A673 (cell line): Measurements from ENCODE around the gene OR1L8. TPM values are rescaled to one million over a fixed set of nuclear protein-coding genes. Genes with fewer than 3 reads are reported as not detected.

Experiments
- BruUV-seq: library from RNA; stranded (reverse); fragments of 400-500 nt; replicated peaks from 2 replicates; lab custom pipeline; 2021; lab: Mats Ljungman, UMichigan
- CTCF ChIA-PET: fragments of 300-600 bp; sonication (Branson Sonifier 250); formaldehyde crosslinking; loops from one replicate; lab custom pipeline; 2022; ENCODE audit warnings: antibody characterized with exemption; lab: Charles Lee
- POLR2A ChIA-PET: fragments of 300-600 bp; sonication (Branson Sonifier 250); formaldehyde crosslinking; loops from one replicate; lab custom pipeline; 2022; ENCODE audit warnings: antibody characterized with exemption; ENCODE audit not compliant: low non-redundant PET; lab: Charles Lee
- DNase-seq: peaks from one replicate; pipeline ENCODE4 v3.0.0-alpha.2; 2015; ENCODE audit warnings: low spot score
- H3K27ac ChIP-seq: fragments of 200-600 bp; sonication (generic); 2 replicates; pipeline ENCODE4 v1.5.1; 2016; ENCODE audit warnings: mixed run types, low read depth, mild to moderate bottlenecking, mixed read lengths, antibody characterized with exemption, low read length; ENCODE audit not compliant: poor library complexity, severe bottlenecking
- H3K27me3 ChIP-seq: fragments of 200-600 bp; sonication (generic); replicated peaks from 2 replicates; pipeline ENCODE4 v1.6.1; 2017; ENCODE audit warnings: mixed run types, low read depth, mild to moderate bottlenecking, mixed read lengths, antibody characterized with exemption, low read length; ENCODE audit not compliant: insufficient read depth, poor library complexity
- H3K36me3 ChIP-seq: fragments of 200-600 bp; sonication (generic); 2 replicates; pipeline ENCODE4 v1.6.1; 2016; ENCODE audit warnings: mixed run types, mild to moderate bottlenecking, mixed read lengths, antibody characterized with exemption, low read length; ENCODE audit not compliant: insufficient read depth, poor library complexity, severe bottlenecking
- H3K4me1 ChIP-seq: fragments of 200-600 bp; sonication (generic); 2 replicates; pipeline ENCODE4 v1.6.1; 2017; ENCODE audit warnings: mixed run types, mild to moderate bottlenecking, mixed read lengths, antibody characterized with exemption, low read length; ENCODE audit not compliant: insufficient read depth, poor library complexity, severe bottlenecking
- H3K4me3 ChIP-seq: fragments of 200-600 bp; sonication (generic); 2 replicates; pipeline ENCODE4 v1.5.1; 2016; ENCODE audit warnings: low read depth, mixed run types, mild to moderate bottlenecking, mixed read lengths, low read length; ENCODE audit not compliant: poor library complexity, severe bottlenecking
- H3K9me3 ChIP-seq: fragments of 200-600 bp; sonication (generic); 2 replicates; pipeline ENCODE4 v1.6.1; 2016; ENCODE audit warnings: mixed run types, low read depth, mild to moderate bottlenecking, mixed read lengths, antibody characterized with exemption, low read length; ENCODE audit not compliant: poor library complexity, severe bottlenecking
- CTCF ChIP-seq: fragments of 300-800, 200-600 bp; sonication (generic); conservative IDR thresholded peaks from 2 replicates; pipeline ENCODE4 v1.5.1; 2017; ENCODE audit warnings: low read depth, mild to moderate bottlenecking, antibody characterized with exemption, low read length, moderate library complexity, mixed read lengths
- EZH2 ChIP-seq: fragments of 200-600 bp; sonication (generic); IDR thresholded peaks from 2 replicates; pipeline ENCODE4 v1.6.1; 2017; ENCODE audit warnings: borderline replicate concordance, low read depth, mild to moderate bottlenecking, mixed read lengths, antibody characterized with exemption, low read length; ENCODE audit not compliant: poor library complexity, severe bottlenecking
- intact Hi-C: fragments of 100-400 bp; cut with micrococcal nuclease; formaldehyde crosslinking; loops from one replicate; pipeline ENCODE4 v1.10.0; 2022; ENCODE audit not compliant: unreplicated experiment
- total RNA-seq: library from RNA; stranded (reverse); gene quantifications from 2 replicates; pipeline ENCODE4 v1.2.3, GENCODE V29; 2021

Gene OR1L8
- total RNA-seq, 1 experiment from 2014 or later, result not detected

- Histone ChIP-seq H3K27ac (no peak overlapping the region), H3K4me1 (no peaks in the 10 kb centered on the region), H3K36me3 (no peaks in the 10 kb centered on the region), H3K27me3 (no peaks in the 10 kb centered on the region), H3K4me3 (no peak overlapping the region), H3K9me3 (no peaks in the 10 kb centered on the region)
- TF ChIP-seq EZH2 (no peak), CTCF (no peak)
- ChIA-PET POLR2A (no interaction called here), CTCF (no interaction called here)
- intact Hi-C loops, result no loop called here
- BruUV-seq, result no TSS peak
- no peak for DNase-seq
Observed at GRCh38 chr9:122580360-122580759, 2.8 kb downstream of the OR1L8 start.

- no peaks in the 10 kb centered on the region for H3K36me3 ChIP-seq
- no peaks in the 10 kb centered on the region for H3K27me3 ChIP-seq
- no TSS peak for BruUV-seq
- POLR2A ChIA-PET, result no interaction called here
- CTCF ChIA-PET, result no interaction called here
- TF ChIP-seq CTCF (no peak), EZH2 (no peak)
- H3K4me3 ChIP-seq, result no peak overlapping the region
- no peak for DNase-seq
- no peak overlapping the region for H3K27ac ChIP-seq
- no peaks in the 10 kb centered on the region for H3K9me3 ChIP-seq
- intact Hi-C loops, result no loop called here
- H3K4me1 ChIP-seq, result no peaks in the 10 kb centered on the region
Observed at GRCh38 chr9:122579874-122580273, 3.3 kb downstream of the OR1L8 start.

- no TSS peak for BruUV-seq
- H3K9me3 ChIP-seq, result no peaks in the 10 kb centered on the region
- TF ChIP-seq EZH2 (no peak), CTCF (no peak)
- H3K27me3 ChIP-seq, result no peaks in the 10 kb centered on the region
- CTCF ChIA-PET, result no interaction called here
- H3K4me3 ChIP-seq, result no peak overlapping the region
- intact Hi-C loops, result no loop called here
- H3K4me1 ChIP-seq, result no peaks in the 10 kb centered on the region
- POLR2A ChIA-PET, result interaction anchor here (0.5 kb wide), 1 partner anchor 134 kb away, joined by 7 read pairs; no protein-coding TSS in a partner anchor
- no peak overlapping the region for H3K27ac ChIP-seq
- no peak for DNase-seq
- H3K36me3 ChIP-seq, result no peaks in the 10 kb centered on the region
Observed at GRCh38 chr9:122572456-122572855, 10.7 kb downstream of the OR1L8 start.
